Mammary epithelial cell (primary cell): ENCODE results near the gene AKAP1.

Experiments
- CTCF ChIP-seq, 2 donors: IDR thresholded peaks in 1 of 2; conservative IDR thresholded peaks in 1 of 2; 2 replicates each; pipeline ENCODE4 v1.5.1; 2011 to 2012; ENCODE audit warnings: inconsistent platforms in 2 of 2, low read length in 2 of 2, mild to moderate bottlenecking in 2 of 2, control low read depth in 1 of 2, low read depth in 1 of 2; ENCODE audit not compliant: insufficient read depth in 1 of 2; ENCODE audit errors: extremely low read depth in 1 of 2
- EZH2 ChIP-seq: IDR thresholded peaks from 2 replicates; pipeline ENCODE4 v1.6.1; 2012; ENCODE audit warnings: low read length, inconsistent platforms, borderline replicate concordance

GRCh38 chr17:57125406-57125805 is 40.4 kb downstream of the AKAP1 start:
- TF ChIP-seq CTCF (conservative IDR thresholded peaks at IDR 0.05 in 1 of 2, IDR thresholded peaks at IDR 0.05 in 1 of 2; ENCODE audit: extremely low read depth in 1 of 2, insufficient read depth in 1 of 2, low read depth in 1 of 2, low read length in 2 of 2) = no peak
- no peak for TF ChIP-seq EZH2
